DND-41 (cell line): ENCODE data around the gene MSL3B.

Experiments
- EZH2 ChIP-seq: IDR thresholded peaks from 3 replicates; pipeline ENCODE4 v1.6.1; 2012; ENCODE audit warnings: borderline replicate concordance, low read depth, mild to moderate bottlenecking, moderate library complexity, low read length, inconsistent platforms; ENCODE audit not compliant: severe bottlenecking
- TF ChIP-seq, protein P1 (sequence below): IDR thresholded peaks from 2 replicates; pipeline ENCODE4 v1.5.1; 2012; ENCODE audit warnings: borderline replicate concordance, low read length, moderate library complexity, mild to moderate bottlenecking; ENCODE audit not compliant: poor library complexity, severe bottlenecking; ENCODE audit errors: extremely low read depth

DNA sequence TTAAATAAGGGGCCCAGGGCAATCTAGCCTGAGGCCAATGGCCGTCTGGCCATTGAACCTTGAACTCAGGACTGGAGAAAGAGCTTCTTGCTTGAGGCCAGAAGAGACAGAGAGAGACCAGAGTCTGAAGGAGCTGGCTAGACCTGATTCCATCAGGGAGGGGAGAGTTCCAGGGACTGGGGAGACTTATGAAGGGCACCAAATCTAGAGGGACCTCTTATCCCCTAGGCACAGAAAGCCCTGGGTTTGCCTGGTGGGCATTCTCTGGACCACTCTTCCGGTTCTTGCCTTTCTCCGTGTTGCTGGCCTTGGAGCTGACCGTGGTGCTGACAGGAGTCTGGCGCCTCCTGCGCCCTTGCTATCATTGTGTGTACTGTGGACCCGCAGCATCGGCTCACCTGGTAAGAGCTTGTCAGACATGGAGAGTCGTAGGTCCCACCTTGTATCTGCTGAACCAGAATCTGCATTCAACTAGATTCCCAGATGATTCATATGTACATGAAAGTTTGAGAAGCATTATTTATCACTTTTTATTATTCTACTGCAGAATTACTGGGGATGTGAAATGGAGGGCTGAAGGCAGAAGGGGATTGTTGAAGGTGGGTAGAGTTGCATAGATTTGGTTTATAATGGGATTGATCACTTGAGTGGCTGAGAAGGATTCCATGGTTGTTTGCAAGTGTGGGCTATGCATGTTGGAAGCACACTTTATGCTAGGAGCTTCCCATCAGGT lies 44.7 kb upstream of the MSL3B start:
- TF ChIP-seq, protein P1, sequence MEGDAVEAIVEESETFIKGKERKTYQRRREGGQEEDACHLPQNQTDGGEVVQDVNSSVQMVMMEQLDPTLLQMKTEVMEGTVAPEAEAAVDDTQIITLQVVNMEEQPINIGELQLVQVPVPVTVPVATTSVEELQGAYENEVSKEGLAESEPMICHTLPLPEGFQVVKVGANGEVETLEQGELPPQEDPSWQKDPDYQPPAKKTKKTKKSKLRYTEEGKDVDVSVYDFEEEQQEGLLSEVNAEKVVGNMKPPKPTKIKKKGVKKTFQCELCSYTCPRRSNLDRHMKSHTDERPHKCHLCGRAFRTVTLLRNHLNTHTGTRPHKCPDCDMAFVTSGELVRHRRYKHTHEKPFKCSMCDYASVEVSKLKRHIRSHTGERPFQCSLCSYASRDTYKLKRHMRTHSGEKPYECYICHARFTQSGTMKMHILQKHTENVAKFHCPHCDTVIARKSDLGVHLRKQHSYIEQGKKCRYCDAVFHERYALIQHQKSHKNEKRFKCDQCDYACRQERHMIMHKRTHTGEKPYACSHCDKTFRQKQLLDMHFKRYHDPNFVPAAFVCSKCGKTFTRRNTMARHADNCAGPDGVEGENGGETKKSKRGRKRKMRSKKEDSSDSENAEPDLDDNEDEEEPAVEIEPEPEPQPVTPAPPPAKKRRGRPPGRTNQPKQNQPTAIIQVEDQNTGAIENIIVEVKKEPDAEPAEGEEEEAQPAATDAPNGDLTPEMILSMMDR: no peak
- TF ChIP-seq EZH2: no peak
